Measurements from ENCODE around the gene CFAP70. TPM values are rescaled to one million over a fixed set of nuclear protein-coding genes. Genes with fewer than 3 reads are reported as not detected.

CFAP70 gene
- total RNA-seq, 1 experiment from 2014 or later = 0.39 TPM

- ChIA-PET CTCF (no interaction called here), POLR2A (no interaction called here)
- no peaks in the 10 kb centered on the region for H3K9me3 ChIP-seq
- Mint-ChIP-seq H3K36me3 (ENCODE audit: insufficient read depth, unreplicated experiment) (peaks cover 6% of the 10 kb centered on the region), H3K27me3 (ENCODE audit: insufficient read depth, unreplicated experiment) (no peaks in the 10 kb centered on the region), H3K4me1 (ENCODE audit: low read depth, unreplicated experiment) (peaks cover 7% of the 10 kb centered on the region), H3K27ac (ENCODE audit: unreplicated experiment) (no peak overlapping the region), H3K9me3 (ENCODE audit: unreplicated experiment) (no peaks in the 10 kb centered on the region), H3K4me3 (ENCODE audit: unreplicated experiment) (no peak overlapping the region)
- H3K4me1 ChIP-seq = no peaks in the 10 kb centered on the region
- DNase-seq = no peak
- no peaks in the 10 kb centered on the region for H3K27me3 ChIP-seq (replicated peaks; ENCODE audit: control insufficient read depth, insufficient read depth, low read length)
- no peaks in the 10 kb centered on the region for H3K36me3 ChIP-seq (ENCODE audit: control insufficient read depth, insufficient read depth, low read length)
- H3K4me3 ChIP-seq (ENCODE audit: low read depth, low read length) = no peak overlapping the region
- TF ChIP-seq CTCF (IDR thresholded peaks at IDR 0.05; ENCODE audit: insufficient read depth in 1 of 2, low read depth in 1 of 2, low read length in 1 of 2, severe bottlenecking in 1 of 2, unreplicated experiment in 1 of 2) = no peak
- intact Hi-C loops (cut with micrococcal nuclease; ENCODE audit: unreplicated experiment) = no loop called here
- BruUV-seq (replicated peaks) = no TSS peak
Observed at GRCh38 chr10:73226663-73227062, 132.0 kb downstream of the CFAP70 start.

GRCh38 chr10:73225518-73225917, 133.1 kb downstream of the CFAP70 start:
- no peak overlapping the region for H3K27ac Mint-ChIP-seq (ENCODE audit: unreplicated experiment)
- no peak overlapping the region for H3K4me3 Mint-ChIP-seq (ENCODE audit: unreplicated experiment)
- no peaks in the 10 kb centered on the region for H3K27me3 Mint-ChIP-seq (ENCODE audit: insufficient read depth, unreplicated experiment)
- Histone ChIP-seq H3K27me3 (replicated peaks; ENCODE audit: control insufficient read depth, insufficient read depth, low read length) (no peaks in the 10 kb centered on the region), H3K4me3 (ENCODE audit: low read depth, low read length) (no peak overlapping the region), H3K4me1 (no peaks in the 10 kb centered on the region), H3K36me3 (ENCODE audit: control insufficient read depth, insufficient read depth, low read length) (no peaks in the 10 kb centered on the region), H3K9me3 (no peaks in the 10 kb centered on the region)
- H3K36me3 Mint-ChIP-seq (ENCODE audit: insufficient read depth, unreplicated experiment) = no peaks in the 10 kb centered on the region
- POLR2A ChIA-PET = no interaction called here
- intact Hi-C loops (cut with micrococcal nuclease; ENCODE audit: unreplicated experiment) = no loop called here
- DNase-seq = no peak
- CTCF ChIA-PET = no interaction called here
- no peak for TF ChIP-seq CTCF (IDR thresholded peaks at IDR 0.05; ENCODE audit: insufficient read depth in 1 of 2, low read depth in 1 of 2, low read length in 1 of 2, severe bottlenecking in 1 of 2, unreplicated experiment in 1 of 2)
- BruUV-seq (replicated peaks) = no TSS peak
- H3K9me3 Mint-ChIP-seq (ENCODE audit: unreplicated experiment) = no peaks in the 10 kb centered on the region
- peaks cover 7% of the 10 kb centered on the region for H3K4me1 Mint-ChIP-seq (ENCODE audit: low read depth, unreplicated experiment)

- POLR2A ChIA-PET = no interaction called here
Observed at GRCh38 chr10:73220989-73221388, 137.7 kb downstream of the CFAP70 start.

More at GRCh38 chr10:73220989-73221388, 137.7 kb downstream of the CFAP70 start:
- H3K4me3 Mint-ChIP-seq (ENCODE audit: unreplicated experiment) = no peak overlapping the region
- H3K36me3 ChIP-seq (ENCODE audit: control insufficient read depth, insufficient read depth, low read length) = peaks cover 2% of the 10 kb centered on the region
- no peaks in the 10 kb centered on the region for H3K27me3 Mint-ChIP-seq (ENCODE audit: insufficient read depth, unreplicated experiment)
- H3K4me3 ChIP-seq (ENCODE audit: low read depth, low read length) = no peak overlapping the region
- H3K4me1 Mint-ChIP-seq (ENCODE audit: low read depth, unreplicated experiment) = peaks cover 17% of the 10 kb centered on the region
- no TSS peak for BruUV-seq (replicated peaks)
- H3K27ac Mint-ChIP-seq (ENCODE audit: unreplicated experiment) = no peak overlapping the region
- no peaks in the 10 kb centered on the region for H3K27me3 ChIP-seq (replicated peaks; ENCODE audit: control insufficient read depth, insufficient read depth, low read length)
- no peak for TF ChIP-seq CTCF (IDR thresholded peaks at IDR 0.05; ENCODE audit: insufficient read depth in 1 of 2, low read depth in 1 of 2, low read length in 1 of 2, severe bottlenecking in 1 of 2, unreplicated experiment in 1 of 2)
- peaks cover 25% of the 10 kb centered on the region for H3K4me1 ChIP-seq
- CTCF ChIA-PET = no interaction called here
- H3K9me3 ChIP-seq = no peaks in the 10 kb centered on the region
- DNase-seq = no peak
- peaks cover 6% of the 10 kb centered on the region for H3K9me3 Mint-ChIP-seq (ENCODE audit: unreplicated experiment)
- intact Hi-C loops (cut with micrococcal nuclease; ENCODE audit: unreplicated experiment) = no loop called here
- peaks cover 7% of the 10 kb centered on the region for H3K36me3 Mint-ChIP-seq (ENCODE audit: insufficient read depth, unreplicated experiment)
